Neural cell (in vitro differentiated cells): Measurements from ENCODE around the gene TMEM120A. TPM values are rescaled to one million over a fixed set of nuclear protein-coding genes. Genes with fewer than 3 reads are reported as not detected.

Source experiments
- H2AFZ ChIP-seq: fragments of 200-600, 300-800 bp; sonication (generic), shearing (Covaris generic); 2 replicates; pipeline ENCODE4 v1.6.0; 2014; ENCODE audit warnings: low read depth, mild to moderate bottlenecking, antibody characterized with exemption, low read length, moderate library complexity
- H3F3A ChIP-seq: fragments of 200-600 bp; shearing (Covaris generic); 2 replicates; pipeline ENCODE4 v1.6.1; 2016; ENCODE audit warnings: mild to moderate bottlenecking, moderate library complexity, mixed read lengths, antibody characterized with exemption, low read length; ENCODE audit not compliant: insufficient read depth, poor library complexity, severe bottlenecking
- H3K27ac ChIP-seq: fragments of 200-600, 300-800 bp; sonication (generic), shearing (Covaris generic); 2 replicates; pipeline ENCODE4 v1.5.1; 2014; ENCODE audit warnings: mild to moderate bottlenecking, low read length, moderate library complexity
- H3K27me3 ChIP-seq: fragments of 300-800, 200-600 bp; sonication (generic), shearing (Covaris generic); 2 replicates; pipeline ENCODE4 v1.6.0; 2014; ENCODE audit warnings: mild to moderate bottlenecking, low read depth, low read length, moderate library complexity; ENCODE audit not compliant: insufficient read depth
- H3K36me3 ChIP-seq: fragments of 300-800, 200-600 bp; sonication (generic), shearing (Covaris generic); 2 replicates; pipeline ENCODE4 v1.5.1; 2014; ENCODE audit warnings: mild to moderate bottlenecking, antibody characterized with exemption, low read length, moderate library complexity; ENCODE audit not compliant: insufficient read depth
- H3K4me2 ChIP-seq: fragments of 300-800, 200-600 bp; sonication (generic), shearing (Covaris generic); 2 replicates; pipeline ENCODE4 v1.6.0; 2014; ENCODE audit warnings: mild to moderate bottlenecking, low read length
- H3K4me3 ChIP-seq: fragments of 300-800, 200-600 bp; sonication (generic), shearing (Covaris generic); 2 replicates; pipeline ENCODE4 v1.5.1; 2014; ENCODE audit warnings: mild to moderate bottlenecking, low read length, moderate library complexity
- H3K79me2 ChIP-seq: fragments of 200-600 bp; shearing (Covaris generic); replicated peaks from 2 replicates; pipeline ENCODE4 v1.6.0; 2014; ENCODE audit warnings: mild to moderate bottlenecking, low read length, moderate library complexity; ENCODE audit not compliant: insufficient read depth
- H3K9ac ChIP-seq: fragments of 300-800, 200-600 bp; sonication (generic), shearing (Covaris generic); 2 replicates; pipeline ENCODE4 v1.6.1; 2016; ENCODE audit warnings: mild to moderate bottlenecking, low read length, mixed read lengths
- H3K9me2 ChIP-seq: fragments of 200-600 bp; shearing (Covaris generic); 2 replicates; pipeline ENCODE4 v1.6.1; 2016; ENCODE audit warnings: mild to moderate bottlenecking, low read length, mixed read lengths; ENCODE audit not compliant: insufficient read depth
- H3K9me3 ChIP-seq: fragments of 200-600, 300-800 bp; sonication (generic), shearing (Covaris generic); 2 replicates; pipeline ENCODE4 v1.6.1; 2016; ENCODE audit warnings: mild to moderate bottlenecking, mixed run types, low read length, moderate library complexity, mixed read lengths
- H4K20me1 ChIP-seq: fragments of 200-600 bp; shearing (Covaris generic); 2 replicates; pipeline ENCODE4 v1.6.1; 2016; ENCODE audit warnings: mild to moderate bottlenecking, mixed run types; ENCODE audit not compliant: insufficient read depth
- CTCF ChIP-seq: fragments of 450-650 bp; IDR thresholded peaks from 2 replicates; pipeline ENCODE4 v1.5.1; 2014; ENCODE audit warnings: antibody characterized with exemption, mild to moderate bottlenecking, moderate library complexity; ENCODE audit not compliant: poor library complexity, severe bottlenecking
- EP300 ChIP-seq: fragments of 450-650 bp; conservative IDR thresholded peaks from 2 replicates; pipeline ENCODE4 v1.6.1; 2014; ENCODE audit warnings: antibody characterized with exemption, mild to moderate bottlenecking, moderate library complexity; ENCODE audit not compliant: poor library complexity, severe bottlenecking
- EZH2 ChIP-seq: fragments of 200-600, 300-800 bp; shearing (Covaris generic), sonication (generic); IDR thresholded peaks from 2 replicates; pipeline ENCODE4 v1.6.1; 2014; ENCODE audit warnings: antibody characterized with exemption, low read length, borderline replicate concordance, mild to moderate bottlenecking; ENCODE audit not compliant: insufficient read depth, poor library complexity, severe bottlenecking
- MXI1 ChIP-seq: fragments of 450-650 bp; conservative IDR thresholded peaks from 2 replicates; pipeline ENCODE4 v1.6.1; 2014; ENCODE audit warnings: antibody characterized with exemption, mild to moderate bottlenecking; ENCODE audit not compliant: poor library complexity, severe bottlenecking
- POLR2AphosphoS5 ChIP-seq: IDR thresholded peaks from 2 replicates; pipeline ENCODE4 v1.6.1; 2012
- RAD21 ChIP-seq: fragments of 450-650 bp; conservative IDR thresholded peaks from 2 replicates; pipeline ENCODE4 v1.6.1; 2014; ENCODE audit warnings: antibody characterized with exemption, mild to moderate bottlenecking, moderate library complexity
- REST ChIP-seq: IDR thresholded peaks from 2 replicates; pipeline ENCODE4 v1.6.1; 2012; ENCODE audit warnings: borderline replicate concordance
- SMC3 ChIP-seq: fragments of 450-650 bp; conservative IDR thresholded peaks from 2 replicates; pipeline ENCODE4 v1.6.1; 2014; ENCODE audit warnings: antibody characterized with exemption, mild to moderate bottlenecking, moderate library complexity; ENCODE audit not compliant: poor library complexity
- TAF1 ChIP-seq: IDR thresholded peaks from 2 replicates; pipeline ENCODE4 v1.6.1; 2012; ENCODE audit warnings: low read depth
- polyA plus RNA-seq: library from polyadenylated mRNA; depleted of rRNA; stranded (reverse); fragments of >200 nt; gene quantifications from 2 replicates; pipeline ENCODE4 v1.2.3, GENCODE V29; 2014

Gene TMEM120A
- polyA plus RNA-seq, 1 donor from 2014 or later, result 39.1 TPM

GRCh38 chr7:75982306-75983064 lies 11.9 kb downstream of the TMEM120A start:
- Histone ChIP-seq H4K20me1 (no peaks in the 10 kb centered on the region), H3K27ac (no peak overlapping the region), H3K27me3 (no peaks in the 10 kb centered on the region), H3K4me3 (no peak overlapping the region), H3K9ac (no peak overlapping the region), H3K4me2 (no peak overlapping the region), H3K36me3 (no peaks in the 10 kb centered on the region), H3K9me3 (no peaks in the 10 kb centered on the region), H3K9me2 (no peaks in the 10 kb centered on the region), H3K79me2 (no peaks in the 10 kb centered on the region), H2AFZ (no peak overlapping the region), H3F3A (no peaks in the 10 kb centered on the region)
- TF ChIP-seq EZH2, result no peak
- TF ChIP-seq RAD21, result no peak
- no peak for TF ChIP-seq EP300
- no peak for TF ChIP-seq CTCF
- TF ChIP-seq REST, result no peak
- TF ChIP-seq POLR2AphosphoS5, result no peak
- TF ChIP-seq TAF1, result no peak
- no peak for TF ChIP-seq SMC3
- no peak for TF ChIP-seq MXI1

- no peak overlapping the region for H3K9ac ChIP-seq
- H2AFZ ChIP-seq, result no peak overlapping the region
- H3K9me2 ChIP-seq, result no peaks in the 10 kb centered on the region
- TF ChIP-seq EP300 (no peak), SMC3 (no peak), TAF1 (no peak), EZH2 (no peak), CTCF (no peak), REST (no peak)
- no peaks in the 10 kb centered on the region for H3K27me3 ChIP-seq
- no peak overlapping the region for H3K27ac ChIP-seq
- H3K4me2 ChIP-seq, result no peak overlapping the region
- H3K4me3 ChIP-seq, result no peak overlapping the region
- H3K79me2 ChIP-seq, result no peaks in the 10 kb centered on the region
- no peaks in the 10 kb centered on the region for H3K36me3 ChIP-seq
- H4K20me1 ChIP-seq, result no peaks in the 10 kb centered on the region
- H3F3A ChIP-seq, result no peaks in the 10 kb centered on the region
- no peaks in the 10 kb centered on the region for H3K9me3 ChIP-seq
Measured at GRCh38 chr7:75981453-75982305, 12.7 kb downstream of the TMEM120A start.
